ENCODE results near the gene SERGEF.
"Not testable (repeated sequence)": the region's sequence is repeated elsewhere in the genome, so short reads cannot be mapped to it uniquely, and the experiment has no call there.

The SERGEF gene

GRCh38 chr11:17898782-17899181, 114.1 kb downstream of the SERGEF start:
- ATAC-seq: no peak

DNA sequence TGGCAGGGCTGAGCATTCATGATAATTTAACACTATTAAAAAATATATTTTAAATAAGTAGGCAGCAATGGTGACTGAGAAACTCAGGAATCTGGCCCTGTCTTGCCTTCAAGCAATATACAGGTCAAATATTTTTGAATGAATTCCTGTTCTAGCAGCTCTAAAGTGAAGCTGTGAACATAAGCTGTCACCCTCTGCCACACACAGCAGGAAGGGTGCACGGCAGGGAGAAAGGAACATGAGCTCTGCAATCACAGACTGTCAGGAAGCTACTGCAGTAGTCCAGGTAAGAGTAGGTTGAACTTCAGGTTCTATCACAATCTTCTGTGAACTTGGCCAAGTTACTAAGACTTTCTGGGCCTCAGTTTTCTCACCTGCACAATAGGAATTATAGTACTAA, 114.8 kb downstream of the SERGEF start:
- ATAC-seq: no peak

DNA sequence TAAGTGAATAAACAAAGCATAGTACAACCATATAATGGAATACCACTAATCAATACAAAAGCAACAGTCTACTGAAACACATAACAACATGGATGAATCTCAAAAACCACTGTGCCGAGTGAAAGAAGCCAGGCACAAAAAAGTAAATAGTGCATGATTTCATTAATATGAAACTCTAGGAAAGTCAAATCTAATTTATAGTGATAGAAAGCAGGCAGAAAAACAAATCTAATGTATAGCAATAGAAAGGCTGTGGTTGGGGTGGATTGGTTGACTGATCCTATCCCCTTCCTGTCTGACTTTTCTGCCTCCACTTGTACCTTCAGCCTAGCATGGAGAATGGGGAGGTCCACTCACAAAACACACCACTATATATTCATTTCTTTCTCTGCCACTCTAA, 115.4 kb downstream of the SERGEF start:
- no peak for ATAC-seq

- not testable (repeated sequence) for ATAC-seq
Measured at GRCh38 chr11:17896496-17897151, 116.2 kb downstream of the SERGEF start.

- ATAC-seq: no peak
Measured at GRCh38 chr11:17894929-17895658, 117.8 kb downstream of the SERGEF start.

GRCh38 chr11:17892409-17892808, 120.4 kb downstream of the SERGEF start:
- ATAC-seq: no peak

DNA sequence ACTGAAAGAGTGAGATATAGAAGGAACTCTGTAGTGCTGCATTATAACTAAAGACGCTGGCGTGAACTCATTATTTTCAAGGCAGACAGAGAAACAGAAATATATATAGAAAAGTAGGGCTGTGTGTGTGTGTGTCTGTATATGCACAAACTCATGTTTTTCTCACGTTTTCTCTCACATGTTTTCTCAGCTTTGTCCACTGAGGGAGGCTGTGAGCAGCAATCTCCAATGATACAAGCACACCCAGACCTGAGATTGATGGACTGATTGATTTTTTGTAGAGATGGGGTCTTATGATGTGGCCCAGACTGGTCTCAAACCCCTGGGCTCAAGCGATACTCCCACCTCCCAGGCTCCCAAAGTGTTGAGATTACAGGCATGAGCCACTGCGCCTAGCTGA, 122.5 kb downstream of the SERGEF start:
- no peak for ATAC-seq

DNA sequence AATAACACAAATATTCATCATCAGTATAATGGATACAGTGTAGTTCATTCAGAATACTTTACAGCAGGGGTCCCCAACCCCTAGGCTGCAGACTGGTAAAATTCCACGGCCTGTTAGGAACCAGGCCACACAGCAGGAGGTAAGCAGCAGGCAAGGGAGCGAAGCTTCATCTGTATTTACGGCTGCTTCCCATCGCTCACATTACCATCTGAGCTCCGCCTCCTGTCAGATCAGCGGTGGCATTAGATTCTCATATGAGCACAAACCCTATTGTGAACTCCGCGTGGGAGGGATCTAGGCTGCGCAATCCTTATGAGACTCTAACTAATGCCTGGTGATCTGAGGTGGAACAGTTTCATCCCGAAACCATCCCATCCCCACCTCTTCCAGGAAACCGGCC, 125.1 kb downstream of the SERGEF start:
- no peak for ATAC-seq

GRCh38 chr11:17883946-17884345, 128.9 kb downstream of the SERGEF start:
- no peak for ATAC-seq

- ATAC-seq: no peak
Measured at GRCh38 chr11:17883057-17883456, 129.8 kb downstream of the SERGEF start.

DNA sequence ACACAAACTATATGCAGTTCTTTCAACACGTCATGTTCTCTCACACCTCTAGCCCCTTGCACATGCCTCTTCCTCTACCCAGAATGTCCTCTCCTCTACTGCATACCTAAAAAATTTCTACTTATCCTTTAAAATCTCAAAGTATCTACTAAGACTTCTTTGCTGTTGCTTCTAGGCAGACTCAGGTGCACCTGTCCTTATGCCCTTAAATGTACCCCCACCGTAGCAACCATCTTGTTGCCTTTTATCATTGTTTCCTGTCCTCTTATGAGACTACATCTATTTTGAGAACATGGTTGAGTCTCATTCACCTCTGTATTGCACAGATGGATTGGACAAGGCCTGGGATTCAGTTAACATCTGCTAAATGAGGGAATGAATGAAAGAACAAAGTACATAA, 134.1 kb downstream of the SERGEF start:
- no peak for ATAC-seq

DNA sequence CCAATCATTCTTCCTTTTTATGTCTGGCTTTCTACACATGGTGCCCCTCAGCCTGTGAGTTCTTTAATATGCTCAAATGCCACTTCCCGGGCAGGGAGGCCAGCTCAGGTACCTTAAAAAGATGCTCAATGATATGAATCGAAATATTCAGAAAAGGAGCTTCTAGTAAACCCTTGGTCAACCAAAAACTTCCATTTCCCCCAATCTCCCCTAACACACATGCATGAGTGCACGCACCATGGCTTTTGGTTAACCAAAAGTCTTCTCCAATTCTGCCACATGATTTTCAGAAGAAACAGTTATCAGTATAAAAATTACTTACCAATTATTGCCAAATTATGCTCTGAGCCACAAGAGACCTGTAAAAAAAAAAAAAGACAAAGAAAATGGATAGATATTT, 135.0 kb downstream of the SERGEF start:
- no peak for ATAC-seq

GRCh38 chr11:17876827-17877226, 136.0 kb downstream of the SERGEF start:
- no peak for ATAC-seq

DNA sequence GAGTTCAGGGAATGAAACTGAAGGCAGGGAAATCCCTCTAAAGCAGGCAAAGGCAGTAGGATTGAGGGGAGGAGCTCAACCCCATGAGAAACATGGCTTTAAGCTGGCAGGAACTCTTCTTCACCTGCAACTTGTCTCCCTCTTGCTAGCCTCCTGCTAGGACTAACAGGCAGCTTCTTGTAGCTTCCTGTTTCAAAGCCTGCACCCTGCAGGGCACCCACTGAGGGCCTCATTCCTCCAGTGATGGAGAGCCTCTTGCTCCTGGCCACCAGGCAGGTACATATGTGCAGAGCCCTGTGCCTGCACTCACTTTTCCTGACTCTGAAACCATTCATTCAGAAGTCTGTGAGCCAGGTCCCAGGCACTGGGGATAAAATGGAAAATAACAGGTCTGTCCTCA, 137.0 kb downstream of the SERGEF start:
- ATAC-seq: no peak

GRCh38 chr11:17873586-17873985, 139.3 kb downstream of the SERGEF start:
- ATAC-seq: no peak

GRCh38 chr11:17868398-17868797, 144.4 kb downstream of the SERGEF start:
- ATAC-seq: not testable (repeated sequence)

GRCh38 chr11:17867341-17867740, 145.5 kb downstream of the SERGEF start:
- ATAC-seq: no peak

GRCh38 chr11:17865765-17866428, 146.9 kb downstream of the SERGEF start:
- ATAC-seq: no peak

DNA sequence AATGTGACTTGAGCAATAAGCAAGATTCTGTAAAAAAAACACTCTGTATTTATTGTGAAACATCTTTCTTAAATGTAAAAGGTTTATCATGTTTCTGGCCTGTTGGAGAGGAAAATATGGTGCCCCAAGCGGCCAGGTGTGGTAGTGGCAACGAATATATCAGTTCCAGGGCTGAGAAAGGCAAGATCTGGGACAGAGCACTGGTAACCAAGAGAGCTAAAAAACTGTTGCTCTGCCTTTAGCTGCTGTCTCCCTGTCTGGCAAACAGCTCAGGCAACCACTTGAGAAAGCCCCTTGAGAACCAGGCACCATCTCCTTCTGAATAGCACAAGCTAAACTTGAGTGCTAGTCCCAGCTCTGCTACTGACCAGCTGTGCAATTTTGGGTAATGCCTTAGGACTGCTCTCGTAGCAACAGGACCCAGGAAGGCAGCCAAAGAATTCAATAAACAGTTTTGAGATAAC, 148.3 kb downstream of the SERGEF start:
- ATAC-seq: no peak

DNA sequence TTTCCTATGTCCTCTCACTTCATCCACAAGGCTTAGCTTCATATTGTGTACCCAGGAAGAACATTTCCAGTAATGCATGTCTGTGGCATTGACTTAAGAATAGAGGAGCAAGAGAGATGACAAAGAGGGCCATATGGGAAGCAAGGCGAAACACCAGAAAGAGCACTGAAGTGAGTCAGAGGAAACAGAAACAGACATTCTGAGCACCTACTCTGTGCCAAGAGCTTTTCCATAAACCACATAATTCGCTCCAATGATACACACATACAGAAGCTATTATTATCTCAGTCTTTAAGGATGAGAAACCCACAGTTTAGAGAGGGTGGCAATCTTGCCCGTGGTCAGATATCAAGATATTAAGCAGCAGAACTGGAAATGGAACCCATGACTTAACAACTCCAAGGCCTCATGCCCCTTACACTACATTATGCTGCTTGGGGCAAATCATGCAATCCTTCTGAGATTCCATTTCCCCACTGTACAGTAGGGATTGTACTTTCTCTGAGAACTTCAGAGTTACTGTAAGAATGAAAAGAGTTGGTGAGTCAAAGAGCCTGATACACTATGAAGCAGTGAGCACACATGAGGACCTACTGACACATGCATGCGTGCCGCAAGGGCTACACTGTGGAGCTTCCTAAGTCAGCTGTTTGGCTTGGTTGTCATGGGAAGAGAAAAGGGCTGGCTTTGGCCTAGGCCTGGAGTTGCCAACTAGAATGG, 151.7 kb downstream of the SERGEF start:
- ATAC-seq: no peak

DNA sequence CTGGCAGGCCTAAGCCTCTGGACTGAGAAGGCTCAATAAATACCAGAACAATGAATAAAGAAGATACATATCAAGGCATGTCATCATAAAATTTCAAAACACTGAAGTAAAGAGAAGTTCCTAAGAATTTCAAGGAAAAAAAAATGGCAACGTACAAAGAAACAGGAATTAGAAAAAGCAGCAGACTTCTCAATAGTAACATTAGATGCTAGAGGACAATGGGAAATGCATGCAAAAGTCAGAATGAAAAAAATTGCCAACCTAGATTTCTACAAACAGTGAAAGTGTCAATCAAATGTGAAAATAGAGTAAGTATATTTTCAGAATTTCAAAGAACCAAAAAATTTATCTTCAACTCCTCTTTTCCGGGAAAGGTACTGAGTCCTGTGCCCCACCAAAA, 153.3 kb downstream of the SERGEF start:
- no peak for ATAC-seq

DNA sequence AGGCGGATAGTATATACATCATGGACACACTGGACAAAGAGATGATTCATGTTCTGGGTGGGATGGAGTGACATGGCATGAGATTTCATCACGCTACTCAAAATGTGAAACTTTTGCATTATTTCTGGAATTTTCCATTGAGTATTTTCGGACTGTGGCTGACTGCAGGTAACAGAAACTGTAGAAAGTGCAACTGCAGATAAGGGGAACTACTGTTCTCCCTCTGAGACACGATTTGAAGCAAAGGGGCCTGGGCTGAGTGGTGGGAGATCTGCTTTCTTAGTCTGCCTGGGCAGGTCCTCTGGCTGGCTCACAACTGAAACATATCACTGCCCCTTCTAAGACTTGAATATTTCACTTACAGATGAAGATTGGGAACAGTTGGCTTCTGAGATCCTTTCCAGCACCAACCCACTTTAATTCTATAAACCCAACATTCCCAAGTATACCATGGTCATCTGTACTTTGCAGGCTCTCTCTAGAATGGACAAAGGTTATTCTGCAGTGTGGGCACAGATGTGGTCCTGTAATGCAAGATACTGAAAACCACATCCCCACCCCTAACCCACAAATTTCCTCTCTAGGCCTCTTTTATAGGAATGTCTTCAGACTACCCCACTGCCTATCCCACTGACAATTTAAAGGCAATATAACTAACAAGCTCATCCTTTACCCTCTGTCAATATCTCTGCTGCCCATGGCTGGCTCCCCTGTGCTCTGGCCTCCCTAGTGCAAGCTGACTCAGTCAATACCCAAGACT, 157.1 kb downstream of the SERGEF start:
- ATAC-seq: no peak

DNA sequence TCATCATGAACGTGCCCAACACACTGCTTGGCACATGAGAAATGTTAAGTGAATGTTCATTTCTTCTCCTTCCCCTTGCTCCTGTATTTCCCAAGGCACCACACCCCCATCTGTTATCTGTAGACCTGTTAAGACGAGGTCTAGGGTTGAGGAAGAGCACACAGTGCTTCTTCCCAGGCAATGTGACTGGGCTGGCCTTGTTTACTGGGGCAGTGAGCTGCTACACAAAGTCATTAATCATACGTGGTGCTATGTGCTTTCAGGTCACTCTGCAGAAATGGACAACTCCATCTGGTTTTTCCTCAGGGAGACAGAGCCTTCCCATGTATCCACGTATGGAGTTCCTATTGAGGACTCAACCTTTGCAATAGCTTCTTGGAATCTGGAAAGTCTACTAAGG, 159.6 kb downstream of the SERGEF start:
- no peak for ATAC-seq

Measured in activated CD4-positive, CD25-positive, alpha-beta regulatory T cell treated with anti-CD3 and anti-CD28 coated beads, Interleukin-2, amount 50 U/mL, for 24 hours (primary cell).